T-helper 1 cell (primary cell): ENCODE data around the gene FOXA2.

Experiments
- DNase-seq, 5 donors: peaks; one replicate each; pipeline ENCODE4 v3.0.0-alpha.2; 2012 to 2020

Gene FOXA2

DNA sequence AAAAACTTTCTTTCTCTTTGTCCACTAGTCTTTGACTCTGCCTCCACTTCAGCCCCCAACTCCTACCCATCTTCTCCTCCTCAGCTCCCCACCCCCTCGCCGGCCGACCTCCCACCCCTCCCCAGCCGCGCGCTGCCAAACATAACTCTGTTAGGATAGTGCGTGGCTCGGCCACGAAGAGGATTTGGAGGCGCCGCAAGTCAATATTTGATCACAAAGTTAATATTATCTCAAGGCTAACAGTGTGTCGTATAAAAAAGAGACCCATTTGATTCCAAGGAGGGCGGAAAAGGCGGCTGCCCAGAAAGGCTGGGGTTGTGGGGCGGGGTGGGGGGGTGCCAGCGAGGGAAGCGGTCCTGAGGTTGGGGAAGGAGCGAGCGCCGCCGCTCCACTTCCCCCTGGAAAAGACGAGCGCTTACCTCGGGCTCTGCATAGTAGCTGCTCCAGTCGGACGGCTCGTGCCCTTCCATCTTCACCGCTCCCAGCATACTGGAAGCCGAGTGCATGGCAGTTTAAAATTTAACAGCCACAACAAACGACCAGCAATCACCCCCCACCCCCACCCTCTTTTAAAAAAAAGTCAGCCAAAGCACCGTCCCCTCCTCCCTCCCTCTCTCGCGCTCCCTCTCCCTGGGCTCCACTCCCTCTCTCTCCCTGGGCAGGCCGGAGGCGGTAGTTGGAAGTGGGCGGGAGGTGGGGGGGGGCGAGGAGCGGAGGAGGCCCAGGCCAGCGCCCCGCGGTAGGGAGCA lies 425 bp downstream of the FOXA2 start:
- DNase-seq: no peak

- no peak for DNase-seq
Measured at GRCh38 chr20:22582964-22583772, 1.2 kb downstream of the FOXA2 start.

DNA sequence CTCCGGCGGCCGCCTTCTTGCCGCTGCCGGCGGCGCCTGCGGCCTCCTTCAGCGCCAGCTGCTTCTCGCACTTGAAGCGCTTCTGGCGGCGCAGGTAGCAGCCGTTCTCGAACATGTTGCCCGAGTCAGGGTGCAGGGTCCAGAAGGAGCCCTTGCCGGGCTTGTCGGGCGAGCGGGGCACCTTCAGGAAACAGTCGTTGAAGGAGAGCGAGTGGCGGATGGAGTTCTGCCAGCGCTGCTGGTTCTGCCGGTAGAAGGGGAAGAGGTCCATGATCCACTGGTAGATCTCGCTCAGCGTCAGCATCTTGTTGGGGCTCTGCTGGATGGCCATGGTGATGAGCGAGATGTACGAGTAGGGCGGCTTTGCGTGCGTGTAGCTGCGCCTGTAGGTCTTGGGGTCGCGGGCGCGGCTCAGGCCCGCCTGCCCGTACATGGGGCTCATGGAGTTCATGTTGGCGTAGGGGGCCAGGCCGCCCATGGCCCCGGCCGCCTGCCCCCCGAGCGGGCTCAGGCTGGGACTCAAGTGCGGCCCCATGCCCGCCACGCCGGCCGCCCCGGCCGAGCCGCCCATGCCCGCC lies 1.9 kb downstream of the FOXA2 start:
- no peak for DNase-seq

DNA sequence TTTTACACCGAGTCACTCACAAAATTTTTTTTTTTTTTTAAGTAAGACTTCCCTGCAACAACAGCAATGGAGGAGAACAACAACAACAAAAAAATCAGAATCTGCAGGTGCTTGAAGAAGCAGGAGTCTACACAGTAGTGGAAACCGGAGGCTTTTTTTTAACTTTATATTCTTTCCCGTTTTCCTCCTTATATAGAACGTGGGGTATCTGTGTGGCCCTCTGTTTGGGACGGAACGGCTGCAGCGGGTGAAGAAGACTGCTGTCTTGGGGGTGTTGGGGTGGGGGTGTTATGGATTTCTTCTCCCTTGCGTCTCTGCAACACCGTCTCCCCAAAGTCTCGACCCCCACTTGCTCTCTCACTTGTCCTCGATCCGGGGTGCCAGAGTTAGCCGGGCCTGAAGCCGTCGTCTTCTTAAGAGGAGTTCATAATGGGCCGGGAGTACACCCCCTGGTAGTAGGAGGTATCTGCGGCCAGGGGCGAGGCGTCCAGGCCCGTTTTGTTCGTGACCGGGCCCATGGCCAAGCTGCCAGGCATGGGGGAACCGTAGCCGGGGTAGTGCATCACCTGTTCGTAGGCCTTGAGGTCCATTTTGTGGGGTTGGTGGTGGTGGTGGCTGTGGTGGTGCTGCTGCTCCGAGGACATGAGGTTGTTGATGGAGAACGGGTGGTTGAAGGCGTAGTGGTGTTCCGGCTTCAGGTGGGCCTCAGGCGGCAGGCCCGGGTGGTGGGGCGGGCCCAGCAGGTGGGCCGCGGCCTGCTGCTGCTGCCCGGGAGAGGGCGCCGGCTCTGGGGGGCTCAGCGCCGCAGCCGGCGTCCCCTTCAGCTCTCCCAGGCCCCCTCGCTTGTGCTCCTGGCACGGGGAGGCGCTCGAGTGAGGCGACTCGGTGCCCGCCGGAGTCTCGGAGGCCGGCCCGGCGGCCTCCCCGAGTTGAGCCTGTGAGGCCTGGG lies 2.7 kb downstream of the FOXA2 start:
- no peak for DNase-seq

- DNase-seq: no peak
Measured at GRCh38 chr20:22579711-22580697, 4.4 kb downstream of the FOXA2 start.

DNA sequence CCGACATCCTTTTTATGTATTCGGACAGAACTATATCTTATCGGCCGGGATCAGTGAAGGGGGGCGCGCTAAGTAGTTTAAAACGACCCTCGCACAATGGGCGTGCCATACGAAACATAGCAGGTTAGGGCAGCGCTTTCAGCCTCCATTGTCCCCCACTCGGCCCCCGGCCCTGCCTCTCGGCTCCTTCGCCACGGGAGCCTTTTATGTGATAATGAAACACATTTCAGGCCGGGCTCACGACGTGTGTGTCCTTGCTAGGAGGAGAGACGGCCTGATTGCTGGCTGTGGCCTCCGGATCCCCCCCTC lies 5.3 kb downstream of the FOXA2 start:
- DNase-seq: no peak

GRCh38 chr20:22578221-22579118 lies 5.9 kb downstream of the FOXA2 start:
- no peak for DNase-seq

- DNase-seq: no peak
Measured at GRCh38 chr20:22577515-22578220, 6.7 kb downstream of the FOXA2 start.

- no peak for DNase-seq
Measured at GRCh38 chr20:22576733-22577514, 7.4 kb downstream of the FOXA2 start.

GRCh38 chr20:22576273-22576672 lies 8.1 kb downstream of the FOXA2 start:
- DNase-seq: no peak

DNA sequence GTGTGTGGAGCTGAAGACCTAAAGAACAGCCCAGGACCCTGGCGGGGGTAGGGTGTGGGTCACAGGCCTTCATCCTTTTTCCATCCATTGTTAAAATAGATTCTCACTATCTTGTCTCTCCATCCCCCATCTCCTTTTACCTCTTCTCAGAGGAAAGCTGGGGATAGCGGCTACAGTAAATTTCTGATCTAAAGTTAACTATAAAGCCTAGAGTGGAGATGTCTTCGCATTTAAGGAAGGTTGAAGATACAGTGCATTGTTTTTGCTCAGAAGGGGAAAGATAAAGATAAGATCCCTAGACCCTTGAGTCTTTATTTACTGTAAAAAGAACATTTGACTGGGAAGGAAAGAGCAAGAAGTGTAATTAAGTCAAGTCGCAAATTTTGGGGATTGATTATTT lies 8.6 kb downstream of the FOXA2 start:
- DNase-seq: no peak

DNA sequence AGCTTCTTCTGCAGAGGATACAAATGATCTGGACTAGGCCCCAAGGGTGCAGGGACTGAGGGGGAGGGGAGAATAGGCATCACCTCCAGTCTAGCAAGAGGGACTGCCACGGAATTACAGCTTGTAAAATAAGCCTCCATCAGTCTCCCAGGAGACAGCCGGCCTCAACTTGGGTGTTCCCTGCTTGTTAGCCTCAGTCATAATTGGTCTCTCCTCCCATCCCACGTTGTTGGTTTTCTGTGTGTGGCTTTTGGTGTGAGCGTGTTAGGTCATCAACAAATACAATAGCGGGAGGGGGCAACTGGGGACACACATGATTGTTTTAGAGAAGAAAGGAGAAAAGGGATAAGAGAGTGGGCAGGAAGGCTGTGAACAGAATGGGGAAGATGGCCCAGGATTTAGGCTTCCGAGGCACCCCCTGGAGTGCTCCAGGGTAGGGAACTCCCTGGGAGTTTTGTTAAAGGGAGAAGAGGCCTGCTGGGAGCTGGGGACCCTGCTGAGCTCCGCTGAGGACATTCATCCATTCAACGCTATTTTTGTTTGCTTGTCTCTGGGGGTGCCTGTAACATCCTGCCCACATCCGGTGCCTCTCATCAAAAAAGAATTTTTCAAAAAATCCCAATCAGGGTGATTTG lies 9.2 kb downstream of the FOXA2 start:
- DNase-seq: no peak

DNA sequence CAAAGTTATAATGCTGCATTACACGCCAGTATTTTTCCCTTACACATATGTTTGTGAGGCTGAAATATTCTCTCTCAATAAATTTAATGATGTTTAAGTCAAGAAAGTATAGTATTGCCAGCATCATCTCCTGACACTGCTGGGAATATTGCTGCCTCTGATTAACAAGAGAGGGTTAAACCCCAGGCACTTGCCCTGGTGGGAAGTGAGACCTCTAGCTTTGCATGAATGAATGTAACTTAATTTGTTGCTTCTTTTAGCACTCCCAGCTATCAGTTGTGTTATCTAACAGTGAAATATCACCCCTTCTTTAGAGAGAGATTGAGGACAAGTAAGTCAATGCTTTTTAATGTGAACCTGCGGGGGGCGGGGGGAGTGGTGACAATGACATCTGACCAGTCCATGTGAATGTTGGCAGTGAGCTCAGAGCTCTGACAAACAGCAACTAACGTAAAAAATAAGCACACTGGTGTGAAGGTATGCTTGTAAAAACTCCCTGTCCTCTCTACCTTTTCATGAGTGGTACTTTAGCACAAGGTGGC lies 9.8 kb downstream of the FOXA2 start:
- DNase-seq: no peak

DNA sequence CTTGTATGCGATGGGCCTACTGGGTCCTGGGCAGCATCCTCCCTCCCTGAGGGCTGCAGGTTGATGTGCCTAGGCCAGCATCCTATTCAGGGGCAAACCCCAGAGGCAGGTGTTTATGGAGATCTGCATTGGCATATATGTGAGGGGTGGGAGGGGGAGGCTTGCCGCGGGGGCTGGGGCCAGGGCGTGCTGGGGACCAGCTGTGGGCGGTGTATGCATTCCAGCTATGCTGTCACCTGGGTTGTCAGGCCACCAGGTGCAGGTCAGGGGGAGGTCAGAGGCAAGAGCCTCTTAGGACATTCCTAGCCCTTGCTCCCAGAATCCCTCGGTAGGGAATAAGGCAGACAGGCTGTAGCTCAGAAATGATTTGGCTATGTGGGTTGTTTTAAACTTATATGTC lies 11.9 kb downstream of the FOXA2 start:
- no peak for DNase-seq

GRCh38 chr20:22572023-22572422 lies 12.3 kb downstream of the FOXA2 start:
- no peak for DNase-seq

- DNase-seq: no peak
Measured at GRCh38 chr20:22569353-22569752, 15.0 kb downstream of the FOXA2 start.

GRCh38 chr20:22568872-22569344 lies 15.5 kb downstream of the FOXA2 start:
- DNase-seq: no peak
